Body of pancreas (tissue), 4 donors: ENCODE results near the gene KCNJ4. TPM values are rescaled to one million over a fixed set of nuclear protein-coding genes. Genes with fewer than 3 reads are reported as not detected.

Experiments used
- ATAC-seq: fragments of 150-250 bp; one replicate; pipeline ENCODE4 v1.9.1; 2016
- DNase-seq, 4 donors: peaks; one replicate each; pipeline ENCODE4 v3.0.0-alpha.2; 2019
- H3K27ac ChIP-seq, 4 donors: fragments of 200-600 bp; sonication (generic); 1 replicate in 3 of 4; 2 replicates in 1 of 4; pipeline versions ENCODE4 v1.5.1 to v1.6.1; 2016 to 2019; ENCODE audit warnings: mild to moderate bottlenecking in 1 of 4, mixed read lengths in 1 of 4, moderate library complexity in 1 of 4
- H3K27me3 ChIP-seq, 2 donors: fragments of 200-600 bp; sonication (generic); one replicate each; pipeline ENCODE4 v1.6.0; 2016; ENCODE audit warnings: mild to moderate bottlenecking in 1 of 2
- H3K36me3 ChIP-seq, 2 donors: fragments of 200-600 bp; sonication (generic); replicated peaks in 1 of 2; 2 replicates each; pipeline ENCODE4 v1.5.1; 2016; ENCODE audit warnings: low read depth in 2 of 2; ENCODE audit not compliant: insufficient read depth in 1 of 2
- H3K4me1 ChIP-seq: fragments of 200-600 bp; sonication (generic); one replicate; pipeline ENCODE4 v1.6.0; 2016
- H3K4me3 ChIP-seq, 2 donors: fragments of 200-600 bp; sonication (generic); 1 replicate in 1 of 2; 2 replicates in 1 of 2; pipeline ENCODE4 v1.5.1; 2016 to 2019
- H3K9me3 ChIP-seq, 3 donors: fragments of 200-600 bp; sonication (generic); 1 replicate in 2 of 3; 2 replicates in 1 of 3; pipeline ENCODE4 v1.5.1; 2016
- CTCF ChIP-seq, 7 experiments: fragments of 450-650 bp in 4 of 7; fragments of 200-600 bp in 3 of 7; sonication (generic) in 3 of 7; IDR thresholded peaks; one replicate each; pipeline ENCODE4 v1.5.1; 2016 to 2019; ENCODE audit warnings: antibody characterized with exemption in 7 of 7
- POLR2A ChIP-seq, 3 donors: fragments of 450-650 bp; IDR thresholded peaks; one replicate each; pipeline ENCODE4 v1.6.1; 2016; ENCODE audit warnings: antibody characterized with exemption in 3 of 3, mild to moderate bottlenecking in 2 of 3
- WGBS, 2 donors: methylation state at CpG; one replicate each; pipeline ENCODE4 v1.1.5; 2017; 5-methylcytosine and 5-hydroxymethylcytosine counted together
- intact Hi-C: fragments of 100-400 bp; cut with DNase I; formaldehyde crosslinking; loops from one replicate; pipeline ENCODE4 v1.15.1; 2023
- total RNA-seq, 2 donors: library from RNA; depleted of rRNA; stranded (reverse); fragments of >200 nt; gene quantifications; one replicate each; pipeline ENCODE4 v1.1.0, GENCODE V29; 2016

The KCNJ4 gene
- total RNA-seq, 2 donors from 2014 or later = not detected

- intact Hi-C loops = no loop called here
Measured at GRCh38 chr22:38482662-38483308, 27.8 kb upstream of the KCNJ4 start.

GRCh38 chr22:38481871-38482332 lies 26.9 kb upstream of the KCNJ4 start:
- intact Hi-C loops = no loop called here
- no peaks in the 10 kb centered on the region for H3K9me3 ChIP-seq
- H3K27ac ChIP-seq = no peak overlapping the region
- H3K36me3 ChIP-seq = peaks cover 18 to 41% of the 10 kb centered on the region in 2 donors
- H3K27me3 ChIP-seq = no peaks in the 10 kb centered on the region
- DNase-seq (peak in 1 of 4 donors; percentile 12), ATAC-seq (no peak)
- no peak overlapping the region for H3K4me3 ChIP-seq
- peak in 1 of 3 donors; percentile 4 for TF ChIP-seq POLR2A (IDR thresholded peaks at IDR 0.05)
- TF ChIP-seq CTCF (IDR thresholded peaks at IDR 0.05) = no peak
- no peaks in the 10 kb centered on the region for H3K4me1 ChIP-seq
- WGBS, 2 donors = 83 to 84% methylated on average over 8 of the region's 8 CpGs

More at GRCh38 chr22:38482662-38483308, 27.8 kb upstream of the KCNJ4 start:
- Histone ChIP-seq H3K36me3 (peaks cover 25 to 47% of the 10 kb centered on the region in 2 donors), H3K27me3 (no peaks in the 10 kb centered on the region), H3K4me3 (no peak overlapping the region), H3K4me1 (no peaks in the 10 kb centered on the region), H3K9me3 (no peaks in the 10 kb centered on the region), H3K27ac (no peak overlapping the region)
- no peak for DNase-seq
- TF ChIP-seq CTCF (IDR thresholded peaks at IDR 0.05) = no peak
- no peak for TF ChIP-seq POLR2A (IDR thresholded peaks at IDR 0.05)
- no peak for ATAC-seq
- WGBS, 2 donors = 93 to 97% methylated on average over 6 of the region's 6 CpGs

DNA sequence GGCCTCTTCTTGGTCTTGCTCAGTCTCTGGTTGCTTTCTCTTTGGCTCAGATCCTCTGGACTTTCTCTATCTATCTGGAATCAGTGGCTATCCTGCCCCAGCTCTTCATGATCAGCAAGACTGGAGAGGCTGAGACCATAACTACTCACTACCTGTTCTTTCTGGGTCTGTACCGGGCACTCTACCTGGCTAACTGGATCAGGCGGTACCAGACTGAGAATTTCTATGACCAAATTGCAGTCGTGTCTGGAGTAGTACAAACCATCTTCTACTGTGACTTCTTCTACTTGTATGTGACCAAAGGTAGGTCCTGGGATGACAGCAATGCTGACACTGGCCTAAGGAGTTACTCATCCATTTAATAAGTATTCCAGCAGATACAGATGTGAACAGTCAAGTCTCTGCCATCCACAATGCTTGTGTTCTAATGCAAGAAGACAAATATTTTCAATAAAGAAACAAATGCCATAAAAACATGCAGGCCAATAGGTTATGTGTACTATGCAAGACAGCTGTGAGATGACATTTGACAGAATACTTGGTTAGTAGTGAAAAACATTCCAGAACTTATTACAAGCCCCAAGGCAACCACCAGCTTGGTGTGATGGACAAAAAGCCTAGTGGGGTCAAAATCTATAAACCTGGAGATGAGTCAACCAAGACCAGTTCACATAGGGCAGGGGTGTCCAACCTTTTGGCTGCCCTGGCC lies 26.3 kb upstream of the KCNJ4 start:
- WGBS, 2 donors = 84 to 89% methylated on average over 3 of the region's 3 CpGs
- H3K4me3 ChIP-seq = no peak overlapping the region

DNA sequence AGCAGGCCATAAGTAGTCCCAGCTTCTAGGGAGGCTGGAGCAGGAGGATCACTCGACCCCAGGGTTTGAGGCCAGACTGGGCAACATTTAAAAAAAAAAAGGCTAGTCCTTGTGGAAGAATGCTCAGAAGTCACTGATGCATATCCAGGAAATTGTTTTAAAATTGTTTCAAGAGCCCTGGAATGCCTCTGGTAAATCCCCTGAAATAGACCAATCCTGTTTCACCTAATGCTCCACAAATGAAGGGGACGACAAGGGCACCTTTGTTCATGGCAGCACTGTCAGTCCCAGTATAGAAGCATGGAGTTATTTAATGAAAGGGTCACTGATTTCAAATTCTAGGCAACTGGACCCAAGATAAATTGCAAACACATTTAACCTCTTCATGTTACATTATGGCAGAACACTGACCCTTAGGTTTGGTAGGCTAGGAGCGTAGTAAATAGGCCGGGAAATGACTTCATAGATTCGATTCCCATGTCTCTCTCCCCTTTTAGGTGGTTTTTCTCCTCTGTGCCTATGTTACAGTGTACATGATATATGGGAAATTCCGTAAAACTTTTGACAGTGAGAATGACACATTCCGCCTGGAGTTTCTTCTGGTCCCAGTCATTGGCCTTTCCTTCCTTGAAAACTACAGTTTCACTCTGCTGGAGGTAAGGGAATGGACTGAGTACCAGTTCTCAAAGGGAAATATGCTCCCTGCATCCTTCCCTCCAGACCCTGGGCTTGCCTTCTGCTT lies 24.3 kb upstream of the KCNJ4 start:
- intact Hi-C loops = no loop called here
- Histone ChIP-seq H3K27me3 (no peaks in the 10 kb centered on the region), H3K27ac (peak overlapping the region in 2 of 4 donors; percentile 7 to 33), H3K4me1 (no peaks in the 10 kb centered on the region), H3K9me3 (no peaks in the 10 kb centered on the region), H3K4me3 (no peak overlapping the region), H3K36me3 (peaks cover 9 to 21% of the 10 kb centered on the region in 2 donors)
- ATAC-seq = no peak
- TF ChIP-seq CTCF (IDR thresholded peaks at IDR 0.05) (no peak), POLR2A (IDR thresholded peaks at IDR 0.05) (no peak)
- WGBS, 2 donors = 73 to 74% methylated on average over 7 of the region's 7 CpGs
- DNase-seq = no peak

More for the DNA sequence above, 26.3 kb upstream of the KCNJ4 start:
- DNase-seq (no peak), ATAC-seq (no peak)
- no peaks in the 10 kb centered on the region for H3K4me1 ChIP-seq
- no peaks in the 10 kb centered on the region for H3K27me3 ChIP-seq
- no peak overlapping the region for H3K27ac ChIP-seq
- intact Hi-C loops = no loop called here
- TF ChIP-seq POLR2A (IDR thresholded peaks at IDR 0.05) = no peak
- H3K9me3 ChIP-seq = no peaks in the 10 kb centered on the region
- H3K36me3 ChIP-seq = peaks cover 14 to 36% of the 10 kb centered on the region in 2 donors

- H3K27me3 ChIP-seq = no peaks in the 10 kb centered on the region
- TF ChIP-seq CTCF (IDR thresholded peaks at IDR 0.05) (no peak), POLR2A (IDR thresholded peaks at IDR 0.05) (no peak)
- no peak for ATAC-seq
- intact Hi-C loops = no loop called here
- H3K27ac ChIP-seq = no peak overlapping the region
- H3K9me3 ChIP-seq = no peaks in the 10 kb centered on the region
- H3K4me1 ChIP-seq = no peaks in the 10 kb centered on the region
- peaks cover 6% of the 10 kb centered on the region in 2 donors for H3K36me3 ChIP-seq
- 58 to 88% methylated on average over 1 of the region's 1 CpG for WGBS, 2 donors
- H3K4me3 ChIP-seq = no peak overlapping the region
- no peak for DNase-seq
Measured at GRCh38 chr22:38477585-38477984, 22.6 kb upstream of the KCNJ4 start.
